Cardiac muscle cell (in vitro differentiated cells and primary cell): ENCODE results near the gene EFNA5. TPM values are rescaled to one million over a fixed set of nuclear protein-coding genes. Genes with fewer than 3 reads are reported as not detected.

Experiments
- DNase-seq, 2 donors: peaks; one replicate each; pipeline versions ENCODE4 v3.0.0 to v3.0.0-alpha.2; 2010 to 2017; ENCODE audit warnings: low read depth in 1 of 2, low spot score in 1 of 2
- H3K27ac ChIP-seq: fragments of 200-600 bp; sonication (generic); 2 replicates; pipeline ENCODE4 v1.5.1; 2016
- H3K27me3 ChIP-seq: fragments of 200-600 bp; sonication (generic); 2 replicates; pipeline ENCODE4 v1.6.0; 2016; ENCODE audit warnings: control low read depth
- H3K36me3 ChIP-seq: fragments of 200-600 bp; sonication (generic); 2 replicates; pipeline ENCODE4 v1.5.1; 2016; ENCODE audit warnings: control low read depth
- H3K4me1 ChIP-seq: fragments of 200-600 bp; sonication (generic); 2 replicates; pipeline ENCODE4 v1.8.1; 2017; ENCODE audit warnings: low read depth, mild to moderate bottlenecking, mixed run types
- H3K4me3 ChIP-seq: fragments of 200-600 bp; sonication (generic); 2 replicates; pipeline ENCODE4 v1.5.1; 2016; ENCODE audit warnings: mild to moderate bottlenecking
- H3K9me3 ChIP-seq: fragments of 200-600 bp; sonication (generic); 2 replicates; pipeline ENCODE4 v1.5.1; 2017; ENCODE audit warnings: low read depth, mild to moderate bottlenecking, control low read depth
- CTCF ChIP-seq: IDR thresholded peaks from 2 replicates; pipeline ENCODE4 v1.5.1; 2012; ENCODE audit warnings: low read depth, mild to moderate bottlenecking, low read length
- polyA plus RNA-seq: library from polyadenylated mRNA; unstranded; fragments of >200 nt; fragmentation: Nextera tagmentation; extraction: Ambion mirVana; gene quantifications from 2 replicates; pipeline ENCODE4 v1.2.1, GENCODE V29; 2016
- total RNA-seq: library from RNA; depleted of rRNA; stranded (reverse); fragments of >200 nt; gene quantifications from 2 replicates; pipeline ENCODE4 v1.2.3, GENCODE V29; 2016

The EFNA5 gene
- total and polyA plus RNA-seq, 2 experiments from 2014 or later, result 4.5 to 12.0 TPM

- Histone ChIP-seq H3K36me3 (no peaks in the 10 kb centered on the region), H3K4me3 (no peak overlapping the region), H3K9me3 (no peaks in the 10 kb centered on the region), H3K4me1 (peaks cover 32% of the 10 kb centered on the region), H3K27ac (no peak overlapping the region), H3K27me3 (no peaks in the 10 kb centered on the region)
- DNase-seq, result no peak
- no peak for TF ChIP-seq CTCF
Observed at GRCh38 chr5:107463731-107464130, 207.0 kb downstream of the EFNA5 start.

- no peak for TF ChIP-seq CTCF
- H3K36me3 ChIP-seq, result no peaks in the 10 kb centered on the region
- H3K4me1 ChIP-seq, result peaks cover 29% of the 10 kb centered on the region
- no peaks in the 10 kb centered on the region for H3K27me3 ChIP-seq
- H3K27ac ChIP-seq, result no peak overlapping the region
- no peak for DNase-seq
- no peaks in the 10 kb centered on the region for H3K9me3 ChIP-seq
- no peak overlapping the region for H3K4me3 ChIP-seq
Observed at GRCh38 chr5:107461770-107462169, 209.0 kb downstream of the EFNA5 start.

GRCh38 chr5:107460789-107461188, 209.9 kb downstream of the EFNA5 start:
- no peak for DNase-seq
- H3K27me3 ChIP-seq, result no peaks in the 10 kb centered on the region
- H3K4me3 ChIP-seq, result no peak overlapping the region
- no peaks in the 10 kb centered on the region for H3K36me3 ChIP-seq
- H3K4me1 ChIP-seq, result peaks cover 28% of the 10 kb centered on the region
- TF ChIP-seq CTCF, result no peak
- no peaks in the 10 kb centered on the region for H3K9me3 ChIP-seq
- no peak overlapping the region for H3K27ac ChIP-seq

- H3K4me1 ChIP-seq, result peaks cover 40% of the 10 kb centered on the region
Observed at GRCh38 chr5:107459605-107460004, 211.1 kb downstream of the EFNA5 start.

GRCh38 chr5:107458322-107458721, 212.4 kb downstream of the EFNA5 start:
- Histone ChIP-seq H3K4me1 (peaks cover 49% of the 10 kb centered on the region), H3K27me3 (no peaks in the 10 kb centered on the region), H3K27ac (no peak overlapping the region), H3K36me3 (no peaks in the 10 kb centered on the region), H3K9me3 (no peaks in the 10 kb centered on the region), H3K4me3 (no peak overlapping the region)
- no peak for DNase-seq
- no peak for TF ChIP-seq CTCF

More at GRCh38 chr5:107459605-107460004, 211.1 kb downstream of the EFNA5 start:
- H3K27ac ChIP-seq, result no peak overlapping the region
- H3K9me3 ChIP-seq, result no peaks in the 10 kb centered on the region
- no peak for TF ChIP-seq CTCF
- H3K27me3 ChIP-seq, result no peaks in the 10 kb centered on the region
- H3K36me3 ChIP-seq, result no peaks in the 10 kb centered on the region
- DNase-seq, result no peak
- H3K4me3 ChIP-seq, result no peak overlapping the region

- H3K4me3 ChIP-seq, result no peak overlapping the region
- TF ChIP-seq CTCF, result no peak
- no peaks in the 10 kb centered on the region for H3K27me3 ChIP-seq
- H3K27ac ChIP-seq, result no peak overlapping the region
- H3K9me3 ChIP-seq, result no peaks in the 10 kb centered on the region
- DNase-seq, result no peak
- H3K4me1 ChIP-seq, result peaks cover 51% of the 10 kb centered on the region
- no peaks in the 10 kb centered on the region for H3K36me3 ChIP-seq
Observed at GRCh38 chr5:107457881-107458280, 212.9 kb downstream of the EFNA5 start.
